Measurements from ENCODE around the gene SLC12A7. TPM values are rescaled to one million over a fixed set of nuclear protein-coding genes. Genes with fewer than 3 reads are reported as not detected.

SLC12A7 gene
- total RNA-seq, 1 experiment from 2014 or later, result 30.8 TPM

DNA sequence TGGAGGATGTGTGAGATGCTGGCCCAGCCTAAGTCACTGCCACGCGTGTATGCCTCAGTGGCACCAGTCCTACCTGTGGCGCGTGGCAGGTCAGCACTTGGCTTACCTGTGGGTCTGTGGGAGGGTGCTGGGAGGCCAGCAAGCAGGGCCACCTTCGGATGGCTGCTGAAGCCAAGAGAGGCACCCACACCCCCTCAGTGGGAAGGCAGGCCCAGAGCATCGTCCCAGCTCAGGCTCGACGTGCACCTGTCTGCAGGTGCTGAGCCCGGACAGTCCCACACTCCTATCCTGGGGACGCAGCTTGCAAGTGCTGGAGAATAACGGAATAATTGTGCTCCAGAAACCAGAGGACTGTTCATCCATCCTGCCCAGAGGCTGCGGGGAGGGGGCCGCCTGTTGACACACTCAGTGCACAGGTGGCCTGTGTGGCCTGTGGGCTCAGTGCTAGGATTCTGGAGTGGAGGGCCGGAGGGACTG, 79.3 kb downstream of the SLC12A7 start:
- Mint-ChIP-seq H3K36me3 (ENCODE audit: insufficient read depth in 1 of 3, low read depth in 3 of 3) (peaks cover 0 to 2% (median 0%) of the 10 kb centered on the region in 3 experiments; a peak in 1 of 7 replicates), H3K4me1 (peaks cover 0 to 10% of the 10 kb centered on the region in 2 experiments; a peak in 1 of 4 replicates), H3K27ac (no peak overlapping the region), H3K9me3 (no peaks in the 10 kb centered on the region), H3K27me3 (ENCODE audit: low read depth) (no peaks in the 10 kb centered on the region; the same call in 1 of the 2 replicates), H3K4me3 (no peak overlapping the region)
- Histone ChIP-seq H3K9ac (ENCODE audit: extremely low read depth, insufficient read length, low read length) (no peak overlapping the region), H2AK5ac (ENCODE audit: insufficient read length, low read length) (no peak overlapping the region), H3K4me2 (ENCODE audit: insufficient read depth, insufficient read length, low read length) (no peak overlapping the region), H2BK5ac (ENCODE audit: insufficient read length, low read length) (no peak overlapping the region), H4K5ac (ENCODE audit: insufficient read length, low read depth, low read length) (no peak overlapping the region), H3K4me1 (ENCODE audit: insufficient read depth, low read length) (no peaks in the 10 kb centered on the region), H3K56ac (ENCODE audit: insufficient read length, low read depth, low read length) (no peak overlapping the region), H4K20me1 (ENCODE audit: control insufficient read depth, insufficient read depth, insufficient read length) (no peaks in the 10 kb centered on the region), H2BK20ac (ENCODE audit: low read depth, low read length, poor library complexity, severe bottlenecking) (no peak overlapping the region), H3K23ac (ENCODE audit: insufficient read length, low read depth, low read length) (no peak overlapping the region), H2BK12ac (ENCODE audit: insufficient read length, low read depth, low read length) (no peak overlapping the region), H3K4ac (ENCODE audit: low read depth, low read length) (no peak overlapping the region), H3K27ac (ENCODE audit: insufficient read length, low read depth, low read length) (no peak overlapping the region), H4K91ac (ENCODE audit: insufficient read length, low read depth, low read length) (no peak overlapping the region), H3K23me2 (ENCODE audit: insufficient read length, low read depth, low read length, poor library complexity, severe bottlenecking) (no peaks in the 10 kb centered on the region), H3K79me1 (ENCODE audit: insufficient read depth, low read depth, low read length, poor library complexity, severe bottlenecking) (no peaks in the 10 kb centered on the region), H2BK15ac (ENCODE audit: low read depth, low read length) (no peak overlapping the region), H3K14ac (ENCODE audit: insufficient read depth, low read length) (no peak overlapping the region), H3K79me2 (ENCODE audit: insufficient read depth, low read length) (no peaks in the 10 kb centered on the region), H2AFZ (ENCODE audit: low read length) (no peak overlapping the region), H2BK120ac (ENCODE audit: low read depth, low read length, poor library complexity, severe bottlenecking) (no peak overlapping the region), H3K27me3 (ENCODE audit: insufficient read depth, low read length) (no peaks in the 10 kb centered on the region), H3K18ac (ENCODE audit: insufficient read length, low read depth, low read length) (no peak overlapping the region), H4K8ac (replicated peaks; ENCODE audit: insufficient read length, low read depth, low read length) (no peak overlapping the region), H3T11ph (ENCODE audit: low read length) (no peak overlapping the region), H3K9me3 (ENCODE audit: control insufficient read depth, low read depth, low read length) (no peaks in the 10 kb centered on the region)
- no CpG with 5 or more reads among the region's 14 CpGs for WGBS (ENCODE audit: extremely low coverage, insufficient read length, low lambda C conversion rate)
- DNase-seq, result no peak
- TF ChIP-seq, protein P1, sequence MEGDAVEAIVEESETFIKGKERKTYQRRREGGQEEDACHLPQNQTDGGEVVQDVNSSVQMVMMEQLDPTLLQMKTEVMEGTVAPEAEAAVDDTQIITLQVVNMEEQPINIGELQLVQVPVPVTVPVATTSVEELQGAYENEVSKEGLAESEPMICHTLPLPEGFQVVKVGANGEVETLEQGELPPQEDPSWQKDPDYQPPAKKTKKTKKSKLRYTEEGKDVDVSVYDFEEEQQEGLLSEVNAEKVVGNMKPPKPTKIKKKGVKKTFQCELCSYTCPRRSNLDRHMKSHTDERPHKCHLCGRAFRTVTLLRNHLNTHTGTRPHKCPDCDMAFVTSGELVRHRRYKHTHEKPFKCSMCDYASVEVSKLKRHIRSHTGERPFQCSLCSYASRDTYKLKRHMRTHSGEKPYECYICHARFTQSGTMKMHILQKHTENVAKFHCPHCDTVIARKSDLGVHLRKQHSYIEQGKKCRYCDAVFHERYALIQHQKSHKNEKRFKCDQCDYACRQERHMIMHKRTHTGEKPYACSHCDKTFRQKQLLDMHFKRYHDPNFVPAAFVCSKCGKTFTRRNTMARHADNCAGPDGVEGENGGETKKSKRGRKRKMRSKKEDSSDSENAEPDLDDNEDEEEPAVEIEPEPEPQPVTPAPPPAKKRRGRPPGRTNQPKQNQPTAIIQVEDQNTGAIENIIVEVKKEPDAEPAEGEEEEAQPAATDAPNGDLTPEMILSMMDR (conservative IDR thresholded peaks at IDR 0.05), result no peak

Measured in H9 (cell line).